ENCODE data around the gene PRX. TPM values are rescaled to one million over a fixed set of nuclear protein-coding genes. Genes with fewer than 3 reads are reported as not detected.
A peak's percentile ranks its signal among the peaks of the same experiment; 100 is the strongest.

The PRX gene
- total and polyA plus RNA-seq, 2 of the 13 experiments (the other 11 are each of a cell fraction or from before 2014, with no cell fraction given) = 0.66 TPM

GRCh38 chr19:40420766-40421765 lies 7.9 kb upstream of the PRX start (continued):
- TF ChIP-seq ZFP91 (CRISPR knock-in tag; IDR thresholded peaks at IDR 0.05; ENCODE audit: borderline replicate concordance) (peak; percentile 84), ZNF446 (CRISPR knock-in tag; IDR thresholded peaks at IDR 0.05) (0 out of 2 replicates have a peak, but pooled peaks have one; percentile 52), SRSF4 (IDR thresholded peaks at IDR 0.05; ENCODE audit: low read depth, low read length, poor library complexity, severe bottlenecking) (no peak), SALL1 (CRISPR knock-in tag; IDR thresholded peaks at IDR 0.05) (peak; percentile 82), ARHGAP35 (CRISPR knock-in tag; IDR thresholded peaks at IDR 0.05; ENCODE audit: borderline replicate concordance) (no peak; the same call in 1 of the 2 replicates), CCAR2 (optimal IDR thresholded peaks at IDR 0.05; ENCODE audit: low read depth, low read length) (no peak), CC2D1A (CRISPR knock-in tag; IDR thresholded peaks at IDR 0.05) (peak; percentile 77; the same call in 1 of the 2 replicates), HOMEZ (CRISPR knock-in tag; IDR thresholded peaks at IDR 0.05; ENCODE audit: low read depth) (0 out of 2 replicates have a peak, but pooled peaks have one; percentile 40), TGIF2 (CRISPR knock-in tag; IDR thresholded peaks at IDR 0.05) (peak; percentile 75; the same call in 1 of the 2 replicates), PHF5A (CRISPR knock-in tag; IDR thresholded peaks at IDR 0.05; ENCODE audit: low read depth, unreplicated experiment) (peak; percentile 3), ZNF451 (CRISPR knock-in tag; IDR thresholded peaks at IDR 0.05) (0 out of 2 replicates have a peak, but pooled peaks have one; percentile 92), AHDC1 (CRISPR knock-in tag; IDR thresholded peaks at IDR 0.05; ENCODE audit: borderline replicate concordance) (no peak)
- TF ChIP-seq, protein P1, sequence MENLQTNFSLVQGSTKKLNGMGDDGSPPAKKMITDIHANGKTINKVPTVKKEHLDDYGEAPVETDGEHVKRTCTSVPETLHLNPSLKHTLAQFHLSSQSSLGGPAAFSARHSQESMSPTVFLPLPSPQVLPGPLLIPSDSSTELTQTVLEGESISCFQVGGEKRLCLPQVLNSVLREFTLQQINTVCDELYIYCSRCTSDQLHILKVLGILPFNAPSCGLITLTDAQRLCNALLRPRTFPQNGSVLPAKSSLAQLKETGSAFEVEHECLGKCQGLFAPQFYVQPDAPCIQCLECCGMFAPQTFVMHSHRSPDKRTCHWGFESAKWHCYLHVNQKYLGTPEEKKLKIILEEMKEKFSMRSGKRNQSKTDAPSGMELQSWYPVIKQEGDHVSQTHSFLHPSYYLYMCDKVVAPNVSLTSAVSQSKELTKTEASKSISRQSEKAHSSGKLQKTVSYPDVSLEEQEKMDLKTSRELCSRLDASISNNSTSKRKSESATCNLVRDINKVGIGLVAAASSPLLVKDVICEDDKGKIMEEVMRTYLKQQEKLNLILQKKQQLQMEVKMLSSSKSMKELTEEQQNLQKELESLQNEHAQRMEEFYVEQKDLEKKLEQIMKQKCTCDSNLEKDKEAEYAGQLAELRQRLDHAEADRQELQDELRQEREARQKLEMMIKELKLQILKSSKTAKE (CRISPR knock-in tag; IDR thresholded peaks at IDR 0.05; ENCODE audit: borderline replicate concordance) = peak; percentile 81
- TF ChIP-seq, protein P2, sequence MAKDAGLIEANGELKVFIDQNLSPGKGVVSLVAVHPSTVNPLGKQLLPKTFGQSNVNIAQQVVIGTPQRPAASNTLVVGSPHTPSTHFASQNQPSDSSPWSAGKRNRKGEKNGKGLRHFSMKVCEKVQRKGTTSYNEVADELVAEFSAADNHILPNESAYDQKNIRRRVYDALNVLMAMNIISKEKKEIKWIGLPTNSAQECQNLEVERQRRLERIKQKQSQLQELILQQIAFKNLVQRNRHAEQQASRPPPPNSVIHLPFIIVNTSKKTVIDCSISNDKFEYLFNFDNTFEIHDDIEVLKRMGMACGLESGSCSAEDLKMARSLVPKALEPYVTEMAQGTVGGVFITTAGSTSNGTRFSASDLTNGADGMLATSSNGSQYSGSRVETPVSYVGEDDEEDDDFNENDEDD (CRISPR knock-in tag; IDR thresholded peaks at IDR 0.05; ENCODE audit: borderline replicate concordance) = peak; percentile 35; the same call in 1 of the 2 replicates

Measured in HepG2 (cell line).